Tibial nerve (tissue), 3 donors: ENCODE data around the gene ASCL1.

ENCODE experiments used
- CTCF ChIP-seq, 5 experiments: fragments of 200-600 bp in 3 of 5; fragments of 450-650 bp in 2 of 5; sonication (generic) in 3 of 5; IDR thresholded peaks; one replicate each; pipeline ENCODE4 v1.5.1; 2016 to 2019; ENCODE audit warnings: antibody characterized with exemption in 5 of 5, mild to moderate bottlenecking in 3 of 5, moderate library complexity in 2 of 5
- POLR2A ChIP-seq, 2 donors: fragments of 450-650 bp; IDR thresholded peaks; one replicate each; pipeline ENCODE4 v1.6.1; 2017; ENCODE audit warnings: antibody characterized with exemption in 2 of 2, mild to moderate bottlenecking in 2 of 2, moderate library complexity in 2 of 2

- no peak for TF ChIP-seq POLR2A (IDR thresholded peaks at IDR 0.05)
- no peak for TF ChIP-seq CTCF (IDR thresholded peaks at IDR 0.05)
Measured at GRCh38 chr12:102977945-102978706, 20.7 kb downstream of the ASCL1 start.
